Keratinocyte (primary cell): Measurements from ENCODE around the gene GDF2. TPM values are rescaled to one million over a fixed set of nuclear protein-coding genes. Genes with fewer than 3 reads are reported as not detected.

ENCODE experiments used
- DNase-seq: peaks from one replicate; pipeline ENCODE4 v3.0.0-alpha.2; 2011; ENCODE audit warnings: low read depth, missing footprints, low spot score
- FAIRE-seq: peaks from 2 replicates; lab custom pipeline; 2011; peaks lifted over from hg19 to GRCh38; lab: Jason Lieb, UNC
- H2AFZ ChIP-seq: 2 replicates; pipeline ENCODE4 v1.6.0; 2012; ENCODE audit warnings: low read length, control low read depth, inconsistent platforms; ENCODE audit not compliant: control insufficient read depth
- H3K27ac ChIP-seq: 2 replicates; pipeline ENCODE4 v1.5.1; 2011; ENCODE audit warnings: low read length; ENCODE audit not compliant: control insufficient read depth, insufficient read depth
- H3K27me3 ChIP-seq: 3 replicates; pipeline ENCODE4 v1.6.0; 2011; ENCODE audit warnings: low read length; ENCODE audit not compliant: control insufficient read depth, insufficient read depth; ENCODE audit errors: extremely low read depth
- H3K36me3 ChIP-seq, 2 experiments: 2 replicates in 1 of 2; 3 replicates in 1 of 2; pipeline ENCODE4 v1.5.1; 2011; ENCODE audit warnings: low read length in 2 of 2, mild to moderate bottlenecking in 1 of 2; ENCODE audit not compliant: control insufficient read depth in 2 of 2, insufficient read depth in 2 of 2; ENCODE audit errors: extremely low read depth in 1 of 2
- H3K4me1 ChIP-seq: 3 replicates; pipeline ENCODE4 v1.5.1; 2011; ENCODE audit warnings: low read length; ENCODE audit not compliant: control insufficient read depth, insufficient read depth; ENCODE audit errors: extremely low read depth
- H3K4me2 ChIP-seq: 3 replicates; pipeline ENCODE4 v1.6.0; 2011; ENCODE audit warnings: low read depth, low read length; ENCODE audit not compliant: control insufficient read depth, insufficient read depth; ENCODE audit errors: extremely low read depth
- H3K4me3 ChIP-seq, 3 experiments: fragments of 200-600 bp in 1 of 3; sonication (generic) in 1 of 3; 2 replicates in 2 of 3; 3 replicates in 1 of 3; pipeline ENCODE4 v1.5.1; 2011 to 2016; ENCODE audit warnings: low read length in 3 of 3, mild to moderate bottlenecking in 3 of 3, control low read depth in 2 of 3, inconsistent platforms in 1 of 3, low read depth in 1 of 3, mixed read lengths in 1 of 3, mixed run types in 1 of 3, moderate library complexity in 1 of 3; ENCODE audit not compliant: control insufficient read depth in 2 of 3, insufficient read depth in 2 of 3; ENCODE audit errors: extremely low read depth in 1 of 3
- H3K79me2 ChIP-seq: 2 replicates; pipeline ENCODE4 v1.6.0; 2012; ENCODE audit warnings: low read length; ENCODE audit not compliant: control insufficient read depth, insufficient read depth
- H3K9ac ChIP-seq: 3 replicates; pipeline ENCODE4 v1.6.0; 2011; ENCODE audit warnings: low read length; ENCODE audit not compliant: control insufficient read depth, insufficient read depth; ENCODE audit errors: extremely low read depth
- H3K9me1 ChIP-seq: 3 replicates; pipeline ENCODE4 v1.6.0; 2011; ENCODE audit warnings: low read length; ENCODE audit not compliant: control insufficient read depth, insufficient read depth; ENCODE audit errors: extremely low read depth
- H3K9me3 ChIP-seq: 2 replicates; pipeline ENCODE4 v1.5.1; 2012; ENCODE audit warnings: low read depth, low read length; ENCODE audit not compliant: control insufficient read depth
- H4K20me1 ChIP-seq: 3 replicates; pipeline ENCODE4 v1.6.0; 2011; ENCODE audit warnings: low read length; ENCODE audit not compliant: control insufficient read depth, insufficient read depth; ENCODE audit errors: extremely low read depth
- EZH2 ChIP-seq: IDR thresholded peaks from one replicate; pipeline ENCODE4 v1.6.1; 2012; ENCODE audit warnings: inconsistent platforms, mild to moderate bottlenecking, low read length, moderate library complexity
- dilution Hi-C: fragments of 300-500 bp; cut with MboI; formaldehyde crosslinking; loops from one replicate; pipeline ENCODE4 v1.7.0; 2020; ENCODE audit warnings: low sequenced_read_pairs; ENCODE audit not compliant: extremely low pct_ligation_motif_present
- polyA plus RNA-seq, 5 experiments: library from polyadenylated mRNA; depleted of rRNA in 3 of 5; stranded (reverse) in 3 of 5; stranded (forward) in 1 of 5; unstranded in 1 of 5; fragments of >200 nt; gene quantifications; 1 replicate in 1 of 5; 2 replicates in 3 of 5; 3 replicates in 1 of 5; pipeline versions ENCODE4 v1.2.1 to v1.2.3, GENCODE V29; 2011 to 2012; ENCODE audit warnings: missing spikeins in 2 of 5, low read depth in 1 of 5, low replicate concordance in 1 of 5
- TF ChIP-seq, protein P1 (sequence below), 3 experiments: IDR thresholded peaks in 1 of 3; conservative IDR thresholded peaks in 1 of 3; optimal IDR thresholded peaks in 1 of 3; 2 replicates in 2 of 3; 3 replicates in 1 of 3; pipeline versions ENCODE3 to v1.5.1; 2011; ENCODE audit warnings: low read length in 3 of 3, mild to moderate bottlenecking in 3 of 3, moderate library complexity in 2 of 3, control low read depth in 1 of 3, inconsistent platforms in 1 of 3; ENCODE audit not compliant: insufficient read depth in 2 of 3; ENCODE audit errors: extremely low read depth in 1 of 3

The GDF2 gene
- polyA plus RNA-seq, 1 donor (not counting 4 experiments of a cell fraction or from before 2014, with no cell fraction given): not detected

DNA sequence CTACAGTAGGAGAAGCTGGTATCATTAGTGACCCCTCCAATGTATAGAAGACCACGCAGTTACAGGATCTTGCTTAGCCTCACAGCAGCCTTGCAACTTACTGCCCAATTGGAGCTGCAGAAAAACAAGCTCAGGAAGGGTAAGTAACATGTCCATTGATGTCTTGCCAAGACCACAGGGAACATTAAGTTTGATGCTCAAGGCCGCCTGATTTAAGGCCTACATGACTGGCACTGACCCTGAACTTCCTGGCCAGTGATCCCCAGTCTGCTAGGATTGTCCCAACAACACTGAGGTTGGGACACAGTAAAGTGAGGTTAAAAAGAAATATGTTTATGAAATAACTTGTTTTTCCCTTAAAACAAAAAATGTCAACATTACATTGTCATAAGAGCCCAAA, 6.8 kb upstream of the GDF2 start:
- H3K27ac ChIP-seq: no peak overlapping the region
- no peak overlapping the region for H3K4me3 ChIP-seq
- H3K36me3 ChIP-seq: no peaks in the 10 kb centered on the region
- dilution Hi-C loops: no loop called here
- H3K79me2 ChIP-seq: no peaks in the 10 kb centered on the region
- peaks cover 10% of the 10 kb centered on the region for H3K4me1 ChIP-seq
- H3K27me3 ChIP-seq: peaks cover 8% of the 10 kb centered on the region
- no peaks in the 10 kb centered on the region for H3K9me1 ChIP-seq
- no peak overlapping the region for H3K4me2 ChIP-seq
- TF ChIP-seq EZH2: no peak
- TF ChIP-seq, protein P1, sequence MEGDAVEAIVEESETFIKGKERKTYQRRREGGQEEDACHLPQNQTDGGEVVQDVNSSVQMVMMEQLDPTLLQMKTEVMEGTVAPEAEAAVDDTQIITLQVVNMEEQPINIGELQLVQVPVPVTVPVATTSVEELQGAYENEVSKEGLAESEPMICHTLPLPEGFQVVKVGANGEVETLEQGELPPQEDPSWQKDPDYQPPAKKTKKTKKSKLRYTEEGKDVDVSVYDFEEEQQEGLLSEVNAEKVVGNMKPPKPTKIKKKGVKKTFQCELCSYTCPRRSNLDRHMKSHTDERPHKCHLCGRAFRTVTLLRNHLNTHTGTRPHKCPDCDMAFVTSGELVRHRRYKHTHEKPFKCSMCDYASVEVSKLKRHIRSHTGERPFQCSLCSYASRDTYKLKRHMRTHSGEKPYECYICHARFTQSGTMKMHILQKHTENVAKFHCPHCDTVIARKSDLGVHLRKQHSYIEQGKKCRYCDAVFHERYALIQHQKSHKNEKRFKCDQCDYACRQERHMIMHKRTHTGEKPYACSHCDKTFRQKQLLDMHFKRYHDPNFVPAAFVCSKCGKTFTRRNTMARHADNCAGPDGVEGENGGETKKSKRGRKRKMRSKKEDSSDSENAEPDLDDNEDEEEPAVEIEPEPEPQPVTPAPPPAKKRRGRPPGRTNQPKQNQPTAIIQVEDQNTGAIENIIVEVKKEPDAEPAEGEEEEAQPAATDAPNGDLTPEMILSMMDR (optimal IDR thresholded peaks at IDR 0.05 in 1 of 3, IDR thresholded peaks at IDR 0.05 in 1 of 3, conservative IDR thresholded peaks at IDR 0.05 in 1 of 3; ENCODE audit: extremely low read depth in 1 of 3, insufficient read depth in 2 of 3, low read length in 3 of 3): no peak
- H2AFZ ChIP-seq: no peak overlapping the region
- DNase-seq (no peak), FAIRE-seq (no peak)
- no peaks in the 10 kb centered on the region for H4K20me1 ChIP-seq
- H3K9me3 ChIP-seq: no peaks in the 10 kb centered on the region
- H3K9ac ChIP-seq: no peak overlapping the region

- H3K9ac ChIP-seq: no peak overlapping the region
- no peak overlapping the region for H3K27ac ChIP-seq
- DNase-seq: no peak
- peaks cover under 1% of the 10 kb centered on the region for H3K27me3 ChIP-seq
- no peak overlapping the region for H2AFZ ChIP-seq
- no peak for FAIRE-seq
- H4K20me1 ChIP-seq: no peaks in the 10 kb centered on the region
- no peaks in the 10 kb centered on the region for H3K36me3 ChIP-seq
- H3K9me1 ChIP-seq: no peaks in the 10 kb centered on the region
- peaks cover 10% of the 10 kb centered on the region for H3K4me1 ChIP-seq
- no peaks in the 10 kb centered on the region for H3K9me3 ChIP-seq
- H3K79me2 ChIP-seq: no peaks in the 10 kb centered on the region
- no peak overlapping the region for H3K4me2 ChIP-seq
- dilution Hi-C loops: no loop called here
- TF ChIP-seq EZH2: no peak
- TF ChIP-seq, protein P1 (optimal IDR thresholded peaks at IDR 0.05 in 1 of 3, IDR thresholded peaks at IDR 0.05 in 1 of 3, conservative IDR thresholded peaks at IDR 0.05 in 1 of 3; ENCODE audit: extremely low read depth in 1 of 3, insufficient read depth in 2 of 3, low read length in 3 of 3): no peak
- no peak overlapping the region for H3K4me3 ChIP-seq
These were observed 6.1 kb upstream of the GDF2 start for GRCh38 chr10:47316131-47316530.
